ENCODE data around the gene BACH2. TPM values are rescaled to one million over a fixed set of nuclear protein-coding genes. Genes with fewer than 3 reads are reported as not detected.

The BACH2 gene
- total and polyA plus RNA-seq, 12 donors: 0.16 to 4.7 (median 2.4) TPM

- H3K27me3 ChIP-seq: no peaks in the 10 kb centered on the region
- no peak overlapping the region for H3K27ac ChIP-seq
- H3K9me3 ChIP-seq: peaks cover 0 to 19% (median 0%) of the 10 kb centered on the region in 11 donors
- whole genome bisulfite sequencing, 2 donors: 95 to 98% methylated on average over 5 of the region's 5 CpGs
- no peaks in the 10 kb centered on the region for H3K36me3 ChIP-seq
- no peak overlapping the region for H3K4me3 ChIP-seq
- TF ChIP-seq CTCF (IDR thresholded peaks at IDR 0.05): no peak
- DNase-seq (no peak), ATAC-seq (no peak)
- intact Hi-C loops (cut with DNase I): no loop called here
- no peaks in the 10 kb centered on the region for H3K4me1 ChIP-seq
Observed at GRCh38 chr6:90053614-90054013, 243.0 kb downstream of the BACH2 start.

- Histone ChIP-seq H3K36me3 (no peaks in the 10 kb centered on the region), H3K27ac (no peak overlapping the region), H3K27me3 (no peaks in the 10 kb centered on the region), H3K4me3 (no peak overlapping the region), H3K9me3 (peaks cover 0 to 9% (median 0%) of the 10 kb centered on the region in 11 donors), H3K4me1 (peaks cover 0 to 11% (median 0%) of the 10 kb centered on the region in 9 donors)
- intact Hi-C loops (cut with DNase I): no loop called here
- ATAC-seq (no peak), DNase-seq (no peak)
- 77 to 78% methylated on average over 5 of the region's 5 CpGs for WGBS, 2 donors
- no peak for TF ChIP-seq CTCF (IDR thresholded peaks at IDR 0.05)
Observed at GRCh38 chr6:90049295-90049694, 247.3 kb downstream of the BACH2 start.

- no peaks in the 10 kb centered on the region for H3K27me3 ChIP-seq
- H3K27ac ChIP-seq: no peak overlapping the region
- WGBS, 2 donors: 97 to 100% methylated on average over 2 of the region's 2 CpGs
- DNase-seq: no peak
- no peak for ATAC-seq
- peaks cover 0 to 11% (median 0%) of the 10 kb centered on the region in 9 donors for H3K4me1 ChIP-seq
- H3K36me3 ChIP-seq: no peaks in the 10 kb centered on the region
- no peak overlapping the region for H3K4me3 ChIP-seq
- H3K9me3 ChIP-seq: peaks cover 0 to under 1% (median 0%) of the 10 kb centered on the region in 11 donors
- no peak for TF ChIP-seq CTCF (IDR thresholded peaks at IDR 0.05)
- intact Hi-C loops (cut with DNase I): no loop called here
Observed at GRCh38 chr6:90048206-90048967, 248.3 kb downstream of the BACH2 start.

- Histone ChIP-seq H3K9me3 (no peaks in the 10 kb centered on the region), H3K36me3 (no peaks in the 10 kb centered on the region), H3K27me3 (no peaks in the 10 kb centered on the region), H3K4me3 (no peak overlapping the region), H3K27ac (no peak overlapping the region), H3K4me1 (peaks cover 0 to 11% (median 0%) of the 10 kb centered on the region in 9 donors)
- 95 to 97% methylated on average over 2 of the region's 2 CpGs for WGBS, 2 donors
- DNase-seq (no peak), ATAC-seq (no peak)
- no peak for TF ChIP-seq CTCF (IDR thresholded peaks at IDR 0.05)
- intact Hi-C loops (cut with DNase I): no loop called here
Observed at GRCh38 chr6:90045535-90045934, 251.1 kb downstream of the BACH2 start.

Measured in heart right ventricle (tissue), 16 donors.